ENCODE results near the gene RNASEH2A.

The RNASEH2A gene

DNA sequence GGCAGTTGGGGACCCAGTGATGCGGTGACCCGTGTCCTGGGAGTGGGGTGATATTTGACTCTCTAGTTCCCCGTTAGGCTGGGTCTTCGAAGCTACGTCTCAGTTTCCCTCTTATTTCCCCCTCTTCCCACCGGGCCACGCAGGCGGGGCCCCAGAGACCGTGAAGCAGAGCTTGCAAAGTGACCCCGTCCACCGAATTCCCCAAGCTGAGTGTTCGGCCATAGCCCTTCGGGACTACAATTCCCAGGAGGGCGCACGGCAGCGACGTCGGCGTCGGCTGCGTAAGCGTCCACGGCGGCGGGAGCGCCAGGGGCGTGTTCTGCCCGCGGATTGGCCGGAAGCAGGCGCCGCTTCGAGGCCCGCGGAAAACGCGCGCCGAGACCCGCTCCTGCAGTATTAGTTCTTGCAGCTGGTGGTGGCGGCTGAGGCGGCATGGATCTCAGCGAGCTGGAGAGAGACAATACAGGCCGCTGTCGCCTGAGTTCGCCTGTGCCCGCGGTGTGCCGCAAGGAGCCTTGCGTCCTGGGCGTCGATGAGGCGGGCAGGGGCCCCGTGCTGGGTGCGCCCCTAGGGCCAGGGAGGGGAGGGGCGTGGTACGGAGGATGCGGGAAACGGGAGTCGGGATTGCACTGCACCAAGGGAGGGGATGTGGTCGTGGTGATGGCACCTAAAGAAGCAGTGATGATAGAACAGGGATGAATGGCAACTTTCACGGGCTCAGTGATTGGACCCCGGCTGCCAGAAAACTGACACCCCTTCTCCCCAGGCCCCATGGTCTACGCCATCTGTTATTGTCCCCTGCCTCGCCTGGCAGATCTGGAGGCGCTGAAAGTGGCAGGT lies at the start of gene RNASEH2A:
Gene RNASEH2A (plus strand): TSS at position 343 of the 840 bp plus-strand sequence. CDS start 90 bp downstream, at position 433.
- peaks cover 3% of the 10 kb centered on the region; the same call in 1 of the 2 replicates for H3K4me1 ChIP-seq (ENCODE audit: control insufficient read depth, insufficient read depth, low read length)
- no CpG with 5 or more reads among the region's 66 CpGs for WGBS (ENCODE audit: insufficient coverage, insufficient read length)
- DNase-seq (ENCODE audit: low read depth, low spot score): peak; percentile 80
- H3K4me3 ChIP-seq (ENCODE audit: low read length): peak within 1 kb of the TSS; percentile 59
- H3K36me3 ChIP-seq (ENCODE audit: control insufficient read depth, insufficient read depth, low read length): peaks cover 9% of the 10 kb centered on the region; the same call in 1 of the 2 replicates
- no peaks in the 10 kb centered on the region for H3K27me3 ChIP-seq (ENCODE audit: control insufficient read depth, insufficient read depth, low read length)
- H3K27ac ChIP-seq (ENCODE audit: low read length): no peak within 1 kb of the TSS
- no peaks in the 10 kb centered on the region for H3K9me3 ChIP-seq (ENCODE audit: control insufficient read depth, insufficient read depth, low read length)

DNA sequence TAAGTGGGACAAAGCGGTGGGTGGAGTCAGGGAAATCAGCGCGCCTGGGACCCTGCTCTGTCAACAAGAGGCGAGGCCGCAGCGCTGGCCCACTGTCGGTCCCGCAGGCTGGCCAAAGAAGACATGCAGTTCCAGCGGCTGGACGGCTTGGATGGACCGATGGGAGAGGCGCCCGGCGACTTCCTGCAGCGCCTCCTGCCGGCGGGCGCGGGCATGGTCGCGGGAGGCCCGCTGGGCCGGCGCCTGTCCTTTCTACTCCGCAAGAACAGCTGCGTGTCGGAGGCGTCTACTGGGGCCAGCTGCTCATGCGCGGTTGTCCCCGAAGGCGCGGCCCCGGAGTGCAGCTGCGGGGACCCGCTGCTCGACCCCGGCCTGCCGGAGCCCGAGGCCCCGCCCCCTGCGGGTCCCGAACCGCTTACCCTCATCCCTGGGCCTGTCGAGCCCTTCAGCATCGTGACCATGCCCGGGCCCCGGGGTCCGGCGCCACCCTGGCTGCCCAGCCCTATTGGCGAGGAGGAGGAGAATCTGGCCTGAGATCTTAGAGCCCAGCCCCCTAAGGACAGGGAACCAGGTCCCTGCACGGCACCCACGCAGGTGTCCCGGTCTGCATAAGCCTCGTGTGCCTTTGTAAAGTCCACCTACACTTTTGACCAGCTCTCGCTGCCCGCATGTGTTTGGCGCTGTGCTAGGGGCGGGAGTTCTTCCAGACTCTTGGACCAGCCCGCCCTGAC lies 48.7 kb upstream of the RNASEH2A start:
- H3K4me3 ChIP-seq (ENCODE audit: low read length): peak overlapping the region; percentile 24; the same call in 1 of the 2 replicates
- H3K4me1 ChIP-seq (ENCODE audit: control insufficient read depth, insufficient read depth, low read length): peaks cover 2% of the 10 kb centered on the region; the same call in 1 of the 2 replicates
- H3K27me3 ChIP-seq (ENCODE audit: control insufficient read depth, insufficient read depth, low read length): no peaks in the 10 kb centered on the region
- no CpG with 5 or more reads among the region's 60 CpGs for WGBS (ENCODE audit: insufficient coverage, insufficient read length)
- no peaks in the 10 kb centered on the region for H3K9me3 ChIP-seq (ENCODE audit: control insufficient read depth, insufficient read depth, low read length)
- no peak overlapping the region for H3K27ac ChIP-seq (ENCODE audit: low read length)
- peak; percentile 63 for DNase-seq (ENCODE audit: low read depth, low spot score)
- no peaks in the 10 kb centered on the region for H3K36me3 ChIP-seq (ENCODE audit: control insufficient read depth, insufficient read depth, low read length)

DNA sequence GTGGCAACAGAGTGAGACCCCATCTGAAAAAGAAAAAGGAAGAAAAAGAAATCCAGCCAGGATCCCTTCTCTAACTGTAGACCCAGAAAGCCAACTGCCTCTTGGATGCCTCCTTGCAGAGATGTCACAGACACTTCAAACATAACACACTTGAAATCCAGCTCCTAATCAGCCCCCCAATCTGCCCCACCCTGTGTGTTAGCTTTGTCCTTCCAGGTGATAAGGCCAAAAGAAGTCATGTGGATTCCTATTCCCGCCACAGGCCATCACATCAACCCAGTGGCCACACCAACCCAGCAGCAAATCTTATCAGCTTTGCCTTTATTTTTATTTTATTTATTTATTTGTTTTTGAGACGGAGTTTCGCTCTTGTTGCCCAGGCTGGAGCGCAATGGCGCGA lies 46.7 kb upstream of the RNASEH2A start:
- Histone ChIP-seq H3K4me3 (ENCODE audit: low read length) (no peak overlapping the region), H3K27ac (ENCODE audit: low read length) (no peak overlapping the region), H3K36me3 (ENCODE audit: control insufficient read depth, insufficient read depth, low read length) (peaks cover 9% of the 10 kb centered on the region), H3K27me3 (ENCODE audit: control insufficient read depth, insufficient read depth, low read length) (no peaks in the 10 kb centered on the region), H3K9me3 (ENCODE audit: control insufficient read depth, insufficient read depth, low read length) (no peaks in the 10 kb centered on the region), H3K4me1 (ENCODE audit: control insufficient read depth, insufficient read depth, low read length) (peaks cover 2% of the 10 kb centered on the region; the same call in 1 of the 2 replicates)
- no CpG with 5 or more reads among the region's 6 CpGs for WGBS (ENCODE audit: insufficient coverage, insufficient read length)
- DNase-seq (ENCODE audit: low read depth, low spot score): no peak

- H3K36me3 ChIP-seq (ENCODE audit: control insufficient read depth, insufficient read depth, low read length): peaks cover 16% of the 10 kb centered on the region
- H3K4me1 ChIP-seq (ENCODE audit: control insufficient read depth, insufficient read depth, low read length): no peaks in the 10 kb centered on the region
- H3K27ac ChIP-seq (ENCODE audit: low read length): no peak overlapping the region
- no peak overlapping the region for H3K4me3 ChIP-seq (ENCODE audit: low read length)
- H3K9me3 ChIP-seq (ENCODE audit: control insufficient read depth, insufficient read depth, low read length): no peaks in the 10 kb centered on the region
- no peaks in the 10 kb centered on the region for H3K27me3 ChIP-seq (ENCODE audit: control insufficient read depth, insufficient read depth, low read length)
- no peak for DNase-seq (ENCODE audit: low read depth, low spot score)
- WGBS (ENCODE audit: insufficient coverage, insufficient read length): no CpG with 5 or more reads among the region's 11 CpGs
Observed at GRCh38 chr19:12763100-12763499, 43.3 kb upstream of the RNASEH2A start.

- Histone ChIP-seq H3K27ac (ENCODE audit: low read length) (no peak overlapping the region), H3K27me3 (ENCODE audit: control insufficient read depth, insufficient read depth, low read length) (no peaks in the 10 kb centered on the region)
- WGBS (ENCODE audit: insufficient coverage, insufficient read length): no CpG with 5 or more reads among the region's 16 CpGs
Observed at GRCh38 chr19:12764698-12765097, 41.7 kb upstream of the RNASEH2A start.

GRCh38 chr19:12766051-12766521 lies 40.3 kb upstream of the RNASEH2A start:
- DNase-seq (ENCODE audit: low read depth, low spot score): no peak
- H3K4me1 ChIP-seq (ENCODE audit: control insufficient read depth, insufficient read depth, low read length): 0 out of 2 replicates have a peak, but pooled peaks cover 2% of the 10 kb centered on the region
- peaks cover 20% of the 10 kb centered on the region for H3K36me3 ChIP-seq (ENCODE audit: control insufficient read depth, insufficient read depth, low read length)
- H3K4me3 ChIP-seq (ENCODE audit: low read length): peak overlapping the region; percentile 14; the same call in 1 of the 2 replicates
- no peaks in the 10 kb centered on the region for H3K9me3 ChIP-seq (ENCODE audit: control insufficient read depth, insufficient read depth, low read length)
- WGBS (ENCODE audit: insufficient coverage, insufficient read length): 100% methylated on average over 1 of the region's 30 CpGs
- no peak overlapping the region for H3K27ac ChIP-seq (ENCODE audit: low read length)
- no peaks in the 10 kb centered on the region for H3K27me3 ChIP-seq (ENCODE audit: control insufficient read depth, insufficient read depth, low read length)

More at GRCh38 chr19:12764698-12765097, 41.7 kb upstream of the RNASEH2A start:
- Histone ChIP-seq H3K4me3 (ENCODE audit: low read length) (no peak overlapping the region), H3K4me1 (ENCODE audit: control insufficient read depth, insufficient read depth, low read length) (no peaks in the 10 kb centered on the region), H3K9me3 (ENCODE audit: control insufficient read depth, insufficient read depth, low read length) (no peaks in the 10 kb centered on the region), H3K36me3 (ENCODE audit: control insufficient read depth, insufficient read depth, low read length) (peaks cover 16% of the 10 kb centered on the region)
- no peak for DNase-seq (ENCODE audit: low read depth, low spot score)

DNA sequence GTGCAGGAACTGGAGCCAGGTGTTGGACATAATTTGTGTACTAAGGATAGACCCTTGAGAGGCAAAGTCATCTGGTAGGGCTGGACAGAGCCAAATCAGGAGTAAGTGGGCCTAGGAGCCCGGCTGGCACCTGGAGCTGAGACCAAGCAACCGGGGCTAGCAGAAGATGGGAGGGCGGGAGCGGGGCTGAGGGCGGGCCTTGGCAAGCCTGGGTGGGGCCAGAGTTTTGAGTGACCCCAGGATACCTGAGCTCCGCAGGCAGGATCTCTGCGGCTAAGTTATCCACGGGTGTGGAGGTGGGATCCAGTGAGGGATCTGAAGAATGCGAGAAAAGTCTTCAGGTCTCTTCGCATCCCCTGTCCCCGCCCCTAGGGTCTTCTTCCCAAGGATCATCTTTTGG lies 39.2 kb upstream of the RNASEH2A start:
- Histone ChIP-seq H3K4me3 (ENCODE audit: low read length) (no peak overlapping the region), H3K27me3 (ENCODE audit: control insufficient read depth, insufficient read depth, low read length) (no peaks in the 10 kb centered on the region), H3K36me3 (ENCODE audit: control insufficient read depth, insufficient read depth, low read length) (peaks cover 22% of the 10 kb centered on the region), H3K4me1 (ENCODE audit: control insufficient read depth, insufficient read depth, low read length) (0 out of 2 replicates have a peak, but pooled peaks cover 2% of the 10 kb centered on the region), H3K27ac (ENCODE audit: low read length) (no peak overlapping the region), H3K9me3 (ENCODE audit: control insufficient read depth, insufficient read depth, low read length) (no peaks in the 10 kb centered on the region)
- no CpG with 5 or more reads among the region's 11 CpGs for WGBS (ENCODE audit: insufficient coverage, insufficient read length)
- no peak for DNase-seq (ENCODE audit: low read depth, low spot score)

GRCh38 chr19:12767666-12768065 lies 38.7 kb upstream of the RNASEH2A start:
- Histone ChIP-seq H3K4me1 (ENCODE audit: control insufficient read depth, insufficient read depth, low read length) (0 out of 2 replicates have a peak, but pooled peaks cover 2% of the 10 kb centered on the region), H3K36me3 (ENCODE audit: control insufficient read depth, insufficient read depth, low read length) (peaks cover 22% of the 10 kb centered on the region), H3K9me3 (ENCODE audit: control insufficient read depth, insufficient read depth, low read length) (no peaks in the 10 kb centered on the region), H3K27me3 (ENCODE audit: control insufficient read depth, insufficient read depth, low read length) (no peaks in the 10 kb centered on the region), H3K4me3 (ENCODE audit: low read length) (no peak overlapping the region), H3K27ac (ENCODE audit: low read length) (no peak overlapping the region)
- DNase-seq (ENCODE audit: low read depth, low spot score): no peak
- no CpG with 5 or more reads among the region's 15 CpGs for WGBS (ENCODE audit: insufficient coverage, insufficient read length)

GRCh38 chr19:12769689-12770088 lies 36.7 kb upstream of the RNASEH2A start:
- Histone ChIP-seq H3K9me3 (ENCODE audit: control insufficient read depth, insufficient read depth, low read length) (no peaks in the 10 kb centered on the region), H3K4me3 (ENCODE audit: low read length) (no peak overlapping the region), H3K36me3 (ENCODE audit: control insufficient read depth, insufficient read depth, low read length) (peaks cover 14% of the 10 kb centered on the region), H3K27me3 (ENCODE audit: control insufficient read depth, insufficient read depth, low read length) (no peaks in the 10 kb centered on the region), H3K4me1 (ENCODE audit: control insufficient read depth, insufficient read depth, low read length) (0 out of 2 replicates have a peak, but pooled peaks cover 2% of the 10 kb centered on the region), H3K27ac (ENCODE audit: low read length) (no peak overlapping the region)
- DNase-seq (ENCODE audit: low read depth, low spot score): no peak
- WGBS (ENCODE audit: insufficient coverage, insufficient read length): no CpG with 5 or more reads among the region's 37 CpGs

DNA sequence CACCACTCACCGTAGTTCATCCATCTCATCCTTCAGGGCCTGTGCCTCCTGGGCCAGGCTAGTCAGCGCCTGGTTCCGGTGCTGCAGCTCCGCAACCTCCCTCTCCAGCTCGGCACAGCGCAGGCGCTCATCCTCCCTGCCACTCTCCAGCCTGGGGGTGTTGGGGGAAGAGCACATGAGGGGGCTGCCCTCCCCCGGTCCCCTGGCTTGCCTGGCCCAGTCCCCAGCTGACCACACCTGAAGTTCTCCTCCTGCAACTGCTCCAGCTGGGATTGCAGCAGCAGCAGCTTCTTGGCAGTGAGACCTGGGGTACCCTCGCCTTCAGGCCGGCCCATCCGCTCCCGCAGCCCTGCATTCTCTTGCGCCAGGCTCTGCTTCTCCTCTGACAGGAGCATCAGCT lies 35.5 kb upstream of the RNASEH2A start:
- no peak overlapping the region for H3K4me3 ChIP-seq (ENCODE audit: low read length)
- H3K4me1 ChIP-seq (ENCODE audit: control insufficient read depth, insufficient read depth, low read length): 0 out of 2 replicates have a peak, but pooled peaks cover 2% of the 10 kb centered on the region
- no peaks in the 10 kb centered on the region for H3K9me3 ChIP-seq (ENCODE audit: control insufficient read depth, insufficient read depth, low read length)
- peaks cover 9% of the 10 kb centered on the region; the same call in 1 of the 2 replicates for H3K36me3 ChIP-seq (ENCODE audit: control insufficient read depth, insufficient read depth, low read length)
- no peak overlapping the region for H3K27ac ChIP-seq (ENCODE audit: low read length)
- DNase-seq (ENCODE audit: low read depth, low spot score): no peak
- no CpG with 5 or more reads among the region's 13 CpGs for WGBS (ENCODE audit: insufficient coverage, insufficient read length)
- H3K27me3 ChIP-seq (ENCODE audit: control insufficient read depth, insufficient read depth, low read length): no peaks in the 10 kb centered on the region

Data from iPS DF 6.9 (cell line).